Astrocyte of the cerebellum (primary cell): ENCODE data around the gene NPAS2.

ENCODE experiments used
- DNase-seq: peaks from one replicate; pipeline ENCODE4 v3.0.0-alpha.2; 2011; ENCODE audit warnings: low read depth
- H3K4me3 ChIP-seq: 2 replicates; pipeline ENCODE4 v1.5.1; 2011; ENCODE audit warnings: mild to moderate bottlenecking, low read depth, low read length, moderate library complexity
- in situ Hi-C: cut with HindIII; loops from 2 replicates; pipeline ENCODE4 v1.10.0; 2017; ENCODE audit warnings: low sequenced_read_pairs
- TF ChIP-seq, protein P1 (sequence below): IDR thresholded peaks from 2 replicates; pipeline ENCODE4 v1.5.1; 2012; ENCODE audit warnings: low read length, low read depth, moderate library complexity, mild to moderate bottlenecking; ENCODE audit errors: missing control alignments

The NPAS2 gene

GRCh38 chr2:100855084-100855483 is 35.1 kb downstream of the NPAS2 start:
- TF ChIP-seq, protein P1, sequence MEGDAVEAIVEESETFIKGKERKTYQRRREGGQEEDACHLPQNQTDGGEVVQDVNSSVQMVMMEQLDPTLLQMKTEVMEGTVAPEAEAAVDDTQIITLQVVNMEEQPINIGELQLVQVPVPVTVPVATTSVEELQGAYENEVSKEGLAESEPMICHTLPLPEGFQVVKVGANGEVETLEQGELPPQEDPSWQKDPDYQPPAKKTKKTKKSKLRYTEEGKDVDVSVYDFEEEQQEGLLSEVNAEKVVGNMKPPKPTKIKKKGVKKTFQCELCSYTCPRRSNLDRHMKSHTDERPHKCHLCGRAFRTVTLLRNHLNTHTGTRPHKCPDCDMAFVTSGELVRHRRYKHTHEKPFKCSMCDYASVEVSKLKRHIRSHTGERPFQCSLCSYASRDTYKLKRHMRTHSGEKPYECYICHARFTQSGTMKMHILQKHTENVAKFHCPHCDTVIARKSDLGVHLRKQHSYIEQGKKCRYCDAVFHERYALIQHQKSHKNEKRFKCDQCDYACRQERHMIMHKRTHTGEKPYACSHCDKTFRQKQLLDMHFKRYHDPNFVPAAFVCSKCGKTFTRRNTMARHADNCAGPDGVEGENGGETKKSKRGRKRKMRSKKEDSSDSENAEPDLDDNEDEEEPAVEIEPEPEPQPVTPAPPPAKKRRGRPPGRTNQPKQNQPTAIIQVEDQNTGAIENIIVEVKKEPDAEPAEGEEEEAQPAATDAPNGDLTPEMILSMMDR = no peak
- DNase-seq = no peak
- in situ Hi-C loops = no loop called here
- H3K4me3 ChIP-seq = no peak overlapping the region

DNA sequence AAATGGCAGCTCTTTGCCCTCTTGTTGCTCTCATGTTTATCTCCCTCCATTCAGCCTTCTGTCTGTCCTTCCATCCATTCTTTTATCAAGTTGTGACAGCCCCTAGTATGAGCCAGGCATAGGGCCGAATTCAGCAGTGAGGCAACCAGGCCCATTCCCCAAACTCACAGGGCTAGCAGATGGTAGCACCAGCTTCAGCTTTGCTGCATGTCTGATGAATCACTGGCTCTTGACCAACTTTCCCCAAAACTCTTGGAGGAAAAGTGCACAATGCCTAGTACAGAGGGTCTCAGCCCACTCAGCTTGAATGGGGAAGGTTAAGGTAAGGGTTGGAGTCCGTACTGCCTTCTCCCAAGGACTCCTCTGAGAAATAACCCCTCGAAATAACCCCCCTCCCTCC is 35.7 kb downstream of the NPAS2 start:
- in situ Hi-C loops = no loop called here
- DNase-seq = no peak
- TF ChIP-seq, protein P1 = no peak
- no peak overlapping the region for H3K4me3 ChIP-seq

- TF ChIP-seq, protein P1 = no peak
- in situ Hi-C loops = no loop called here
- no peak overlapping the region for H3K4me3 ChIP-seq
- no peak for DNase-seq
Observed at GRCh38 chr2:100856732-100857131, 36.8 kb downstream of the NPAS2 start.

DNA sequence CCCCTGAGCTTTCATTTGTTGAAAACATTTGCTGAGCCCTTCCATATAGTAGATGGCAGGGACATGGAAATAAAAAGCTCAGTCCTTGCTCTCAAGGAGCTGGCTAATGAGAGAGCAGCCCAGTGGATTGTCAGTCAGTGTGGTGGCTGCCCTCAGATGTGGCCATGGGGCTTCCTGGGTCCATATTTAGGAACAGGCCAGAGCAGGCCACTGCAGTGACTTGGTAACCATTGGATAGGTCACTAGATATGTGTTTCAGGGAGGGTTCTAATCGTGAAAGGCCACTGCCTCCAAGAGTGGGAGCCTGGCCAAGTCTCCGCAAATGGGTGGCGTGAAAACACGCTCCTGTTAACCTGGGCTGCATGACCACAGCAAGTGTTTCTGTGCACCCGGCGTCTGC is 37.4 kb downstream of the NPAS2 start:
- DNase-seq = no peak
- in situ Hi-C loops = no loop called here
- TF ChIP-seq, protein P1 = no peak
- H3K4me3 ChIP-seq = no peak overlapping the region

GRCh38 chr2:100857915-100858314 is 38.0 kb downstream of the NPAS2 start:
- H3K4me3 ChIP-seq = no peak overlapping the region
- in situ Hi-C loops = no loop called here
- TF ChIP-seq, protein P1 = no peak
- no peak for DNase-seq

DNA sequence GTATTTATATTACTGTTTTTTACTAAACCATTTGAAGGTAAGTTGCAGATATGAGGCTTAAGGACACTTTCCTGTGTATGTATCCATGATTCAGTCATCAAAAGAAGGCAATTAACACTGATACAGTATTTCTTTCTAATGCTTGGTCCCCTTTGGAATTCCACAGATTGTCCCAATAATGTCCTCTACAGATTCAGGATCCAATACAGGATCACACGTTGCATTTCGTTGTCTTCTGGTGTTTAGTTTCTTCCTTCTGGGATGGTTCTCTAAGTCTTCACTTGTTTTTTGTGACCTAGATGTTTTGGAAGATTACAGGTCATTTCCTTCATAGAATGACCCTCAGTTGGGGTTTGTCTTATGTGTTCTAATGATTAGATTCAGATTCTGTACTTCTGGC is 40.0 kb downstream of the NPAS2 start:
- no peak overlapping the region for H3K4me3 ChIP-seq
- DNase-seq = no peak
- in situ Hi-C loops = no loop called here

More for the DNA sequence above, 40.0 kb downstream of the NPAS2 start:
- TF ChIP-seq, protein P1 = no peak
